HG02588 (cell line): Measurements from ENCODE around the gene S100PBP.
"Not testable (repeated sequence)": the region's sequence is repeated elsewhere in the genome, so short reads cannot be mapped to it uniquely, and the experiment has no call there.

Experiments used
- ATAC-seq: cut with Tn5 transposase; IDR thresholded peaks from one replicate; pipeline ENCODE4 v1.9.1; 2021; ENCODE audit warnings: mild to moderate bottlenecking, moderate library complexity; ENCODE audit not compliant: unreplicated experiment

Gene S100PBP

DNA sequence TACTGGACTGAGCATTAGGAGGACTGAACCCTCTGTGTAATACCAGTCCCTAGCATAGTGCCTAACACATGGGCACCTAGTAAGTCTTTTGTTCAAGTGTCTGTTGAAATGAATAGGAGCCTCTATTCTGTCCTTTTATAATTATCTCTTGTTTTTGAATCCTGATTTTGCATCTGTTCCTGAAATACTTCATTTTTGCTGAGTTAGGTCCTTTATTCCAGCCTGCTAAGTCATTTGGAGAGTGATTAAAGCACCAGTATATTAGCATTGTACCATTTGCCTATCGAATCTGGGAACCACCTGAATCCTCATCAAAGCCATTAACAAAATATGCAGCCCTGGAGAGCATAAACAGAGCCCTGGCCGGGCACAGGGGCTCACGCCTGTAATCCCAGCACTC is 32.6 kb upstream of the S100PBP start:
- no peak for ATAC-seq

DNA sequence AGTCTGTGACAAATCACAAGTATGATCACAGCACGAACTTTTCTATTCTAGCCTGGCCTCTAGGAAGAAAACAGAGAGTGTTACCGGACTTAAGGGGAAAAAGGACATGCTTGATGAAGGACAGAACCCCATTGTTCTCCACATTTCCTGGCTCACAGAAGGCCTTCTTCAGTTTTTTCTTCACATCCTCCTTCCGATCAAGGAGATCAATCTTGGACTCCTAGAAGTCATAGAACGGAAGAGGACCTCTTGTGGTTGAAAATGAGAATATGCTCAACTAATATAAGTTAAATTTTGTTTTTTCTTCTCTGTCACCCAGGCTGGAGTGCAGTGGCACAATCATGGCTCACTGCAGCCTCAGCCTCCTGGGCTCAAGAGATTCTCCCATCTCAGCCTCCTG is 30.6 kb upstream of the S100PBP start:
- ATAC-seq: no peak

DNA sequence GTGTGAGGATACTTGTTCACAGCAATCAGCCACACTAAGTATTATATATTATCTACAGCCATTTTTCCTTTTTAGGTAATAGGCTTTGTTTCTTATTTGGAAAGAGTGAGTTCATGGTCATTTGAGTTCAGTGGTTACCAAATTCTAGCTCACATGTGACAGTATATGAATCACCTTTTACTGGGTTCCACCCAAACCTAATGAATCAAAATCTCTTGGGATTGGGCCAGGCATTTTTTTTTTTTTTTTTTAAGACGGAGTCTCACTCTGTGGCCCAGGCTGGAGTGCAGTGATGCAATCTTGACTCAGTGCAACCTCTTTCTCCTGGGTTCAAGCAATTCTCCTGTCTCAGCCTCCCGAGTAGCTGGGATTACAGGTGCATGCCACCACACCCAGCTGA is 28.1 kb upstream of the S100PBP start:
- ATAC-seq: not testable (repeated sequence)

DNA sequence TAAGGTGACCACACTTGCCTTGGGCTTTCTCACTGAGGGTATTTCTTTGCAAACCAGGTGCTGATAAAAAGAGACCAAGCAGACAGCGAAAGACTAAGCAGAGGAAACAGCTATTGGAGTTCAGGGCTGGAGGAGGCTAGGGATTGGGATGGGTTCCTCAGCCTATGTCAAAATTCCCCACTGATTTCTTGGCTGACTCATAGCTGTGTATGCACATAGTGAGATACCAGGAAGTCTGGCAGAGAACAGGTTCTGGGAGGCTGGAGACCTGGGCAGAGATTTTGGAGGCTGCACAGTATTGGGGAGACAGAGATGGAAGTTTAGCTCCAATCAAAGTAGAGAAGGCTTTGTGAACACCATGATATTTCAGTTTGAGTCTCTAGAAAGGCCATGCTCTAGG is 25.6 kb upstream of the S100PBP start:
- no peak for ATAC-seq

DNA sequence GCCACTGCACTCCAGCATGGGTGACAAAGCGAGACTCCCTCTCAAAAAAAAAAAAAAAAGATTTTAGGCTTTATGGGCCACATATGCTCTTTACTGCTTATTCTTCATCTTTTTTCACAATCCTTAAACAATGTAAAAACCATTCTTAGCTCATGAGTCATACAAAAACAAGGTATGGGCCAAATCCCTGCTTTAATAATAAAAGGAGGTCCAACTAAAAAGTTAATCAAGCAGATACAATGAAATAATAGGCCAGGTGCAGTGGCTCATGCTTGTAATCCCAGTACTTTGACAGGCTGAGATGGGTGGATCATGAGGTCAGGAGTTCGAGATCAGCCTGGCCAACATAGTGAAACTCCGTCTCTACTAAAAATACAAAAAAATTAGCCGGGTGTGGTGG is 21.7 kb upstream of the S100PBP start:
- ATAC-seq: not testable (repeated sequence)

DNA sequence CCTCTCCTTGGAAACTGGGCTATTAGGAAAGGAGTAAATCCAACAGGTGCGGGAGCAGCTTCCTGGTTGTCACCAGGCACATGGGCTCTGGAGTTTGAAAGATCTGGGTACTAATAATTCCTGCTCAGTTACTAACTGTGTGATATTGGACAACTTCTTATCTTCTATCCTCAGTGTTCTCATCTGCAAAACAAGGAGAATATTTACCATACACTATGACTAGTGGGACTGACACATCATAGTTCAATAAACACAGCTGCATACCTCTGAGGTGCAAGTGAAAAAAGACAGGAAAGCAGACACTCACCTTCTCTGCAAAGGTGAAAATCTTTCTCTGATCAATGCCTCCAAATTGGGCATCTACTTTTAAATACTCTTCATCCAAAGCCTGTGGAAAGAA is 20.0 kb upstream of the S100PBP start:
- no peak for ATAC-seq

GRCh38 chr1:32798191-32798590 is 19.3 kb upstream of the S100PBP start:
- no peak for ATAC-seq

- no peak for ATAC-seq
Observed at GRCh38 chr1:32798679-32799416, 18.6 kb upstream of the S100PBP start.

- ATAC-seq: no peak
Observed at GRCh38 chr1:32801096-32801715, 16.2 kb upstream of the S100PBP start.

DNA sequence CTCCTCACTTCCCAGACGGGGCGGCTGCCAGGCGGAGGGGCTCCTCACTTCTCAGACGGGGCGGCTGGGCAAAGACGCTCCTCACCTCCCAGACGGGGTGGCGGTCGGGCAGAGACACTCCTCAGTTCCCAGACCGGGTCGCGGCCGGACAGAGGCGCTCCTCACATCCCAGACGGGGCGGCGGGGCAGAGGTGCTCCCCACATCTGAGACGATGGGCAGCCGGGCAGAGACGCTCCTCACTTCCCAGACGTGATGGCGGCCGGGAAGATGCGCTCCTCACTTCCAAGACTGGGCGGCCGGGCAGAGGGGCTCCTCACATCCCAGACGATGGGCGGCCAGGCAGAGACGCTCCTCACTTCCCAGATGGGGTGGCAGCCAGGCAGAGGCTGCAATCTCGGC is 13.0 kb upstream of the S100PBP start:
- not testable (repeated sequence) for ATAC-seq

- ATAC-seq: no peak
Observed at GRCh38 chr1:32806290-32806689, 11.2 kb upstream of the S100PBP start.

DNA sequence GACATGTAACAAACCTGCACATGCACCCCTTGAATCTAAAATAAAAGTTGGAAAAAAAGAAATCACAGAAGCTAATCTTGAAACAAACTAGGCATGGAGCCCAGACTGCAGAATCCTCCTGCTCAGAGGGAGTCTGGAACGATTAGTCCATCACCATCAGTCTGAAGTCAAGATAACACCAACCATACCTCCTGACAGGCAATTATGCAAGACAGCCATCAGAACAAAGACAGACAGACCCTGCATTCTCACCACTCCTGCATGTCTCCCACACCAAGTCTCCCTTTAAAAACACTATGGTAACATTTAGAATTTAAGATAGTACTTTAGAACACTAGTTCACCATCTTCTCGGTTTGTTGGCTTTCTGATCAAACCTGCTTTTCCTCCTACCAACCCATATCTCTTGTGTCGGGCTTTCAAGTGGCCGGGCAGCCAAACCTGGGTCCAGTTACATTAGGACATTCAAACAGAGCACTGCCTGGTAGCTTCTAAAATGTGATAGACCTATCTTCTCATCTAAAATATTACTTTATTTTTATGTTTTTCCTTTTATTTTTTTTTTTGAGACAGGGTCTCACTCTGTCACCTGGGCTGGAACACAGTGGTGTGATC is 10.4 kb upstream of the S100PBP start:
- no peak for ATAC-seq

DNA sequence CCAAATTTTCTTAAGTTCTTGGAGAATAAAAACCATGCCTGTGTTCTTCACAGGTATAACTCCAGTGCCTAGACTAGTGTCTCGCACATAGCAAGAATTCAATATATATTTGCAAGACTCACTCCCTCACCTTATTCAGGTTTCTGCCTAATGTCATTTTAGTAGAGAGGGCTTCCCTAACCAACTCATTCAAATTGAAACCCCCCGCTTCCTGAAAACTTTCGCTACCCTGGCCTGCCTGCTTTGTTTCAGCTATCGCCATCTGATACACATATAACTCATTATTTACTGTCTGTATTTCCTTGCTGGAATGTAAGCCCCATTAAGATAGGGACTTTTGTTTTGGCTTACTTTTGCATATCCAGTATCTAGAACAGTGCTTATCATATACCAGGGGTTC is 8.9 kb upstream of the S100PBP start:
- ATAC-seq: no peak

GRCh38 chr1:32810358-32810757 is 7.1 kb upstream of the S100PBP start:
- no peak for ATAC-seq

- no peak for ATAC-seq
Observed at GRCh38 chr1:32811265-32811664, 6.2 kb upstream of the S100PBP start.

- no peak for ATAC-seq
Observed at GRCh38 chr1:32811917-32812316, 5.5 kb upstream of the S100PBP start.

DNA sequence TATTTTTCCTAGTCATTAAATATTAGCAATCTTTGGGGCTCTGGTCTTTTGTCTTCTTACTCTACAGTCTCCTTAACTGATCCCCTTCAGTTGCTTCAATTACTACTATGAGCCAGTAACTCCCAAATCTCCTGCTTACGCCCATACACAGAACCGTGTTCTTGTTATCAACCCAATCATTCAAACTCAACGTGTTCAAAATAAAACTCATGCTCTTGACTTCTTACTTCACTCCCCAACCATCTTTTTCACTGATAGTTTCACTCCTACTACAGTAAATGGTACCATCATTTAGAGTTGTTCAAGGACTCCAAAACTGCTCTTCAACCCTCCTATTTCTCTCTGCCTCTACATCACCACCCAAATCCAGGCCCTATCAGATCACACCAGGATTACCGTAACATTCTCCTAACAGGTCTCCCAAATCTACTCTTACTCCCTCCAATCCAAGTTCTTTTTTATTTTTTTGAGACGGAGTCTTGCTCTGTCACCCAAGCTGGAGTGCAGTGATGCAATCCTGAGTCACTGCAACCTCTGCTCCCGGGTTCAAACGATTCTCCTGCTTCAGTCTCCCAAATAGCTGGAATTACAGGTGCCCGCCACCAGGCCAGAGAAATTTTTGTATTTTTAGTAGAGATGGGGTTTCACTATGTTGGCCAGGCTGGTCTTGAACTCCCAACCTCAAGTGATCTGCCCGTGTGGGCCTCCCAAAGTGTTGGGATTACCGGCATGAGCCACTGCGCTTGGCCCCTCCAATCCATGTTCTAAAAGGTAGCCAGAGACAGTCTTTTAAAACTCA is 3.3 kb upstream of the S100PBP start:
- ATAC-seq: no peak

DNA sequence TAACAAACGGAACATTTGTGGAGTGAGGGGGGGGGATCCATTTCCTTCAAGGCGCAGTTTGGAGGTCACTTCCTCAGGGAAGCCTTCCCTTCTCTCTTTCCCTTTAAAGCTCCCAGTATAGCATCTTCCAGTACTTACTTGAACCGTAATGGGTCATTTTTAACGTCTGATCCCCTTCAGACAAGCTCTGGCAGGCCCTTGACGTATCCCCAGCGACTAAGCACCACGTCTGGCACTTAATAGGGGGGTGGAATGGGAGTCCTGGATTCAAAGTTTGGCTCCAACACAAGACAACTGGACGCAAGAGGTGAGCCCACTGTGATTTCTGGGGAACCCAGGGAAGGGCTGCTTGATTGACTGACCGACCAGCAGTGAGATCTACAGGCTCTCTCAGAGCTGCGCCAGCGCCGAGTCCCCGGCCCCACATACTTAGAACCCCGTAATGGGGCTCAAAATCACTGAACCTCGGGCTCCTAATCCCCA is 736 bp upstream of the S100PBP start:
- ATAC-seq: peak; percentile 8

DNA sequence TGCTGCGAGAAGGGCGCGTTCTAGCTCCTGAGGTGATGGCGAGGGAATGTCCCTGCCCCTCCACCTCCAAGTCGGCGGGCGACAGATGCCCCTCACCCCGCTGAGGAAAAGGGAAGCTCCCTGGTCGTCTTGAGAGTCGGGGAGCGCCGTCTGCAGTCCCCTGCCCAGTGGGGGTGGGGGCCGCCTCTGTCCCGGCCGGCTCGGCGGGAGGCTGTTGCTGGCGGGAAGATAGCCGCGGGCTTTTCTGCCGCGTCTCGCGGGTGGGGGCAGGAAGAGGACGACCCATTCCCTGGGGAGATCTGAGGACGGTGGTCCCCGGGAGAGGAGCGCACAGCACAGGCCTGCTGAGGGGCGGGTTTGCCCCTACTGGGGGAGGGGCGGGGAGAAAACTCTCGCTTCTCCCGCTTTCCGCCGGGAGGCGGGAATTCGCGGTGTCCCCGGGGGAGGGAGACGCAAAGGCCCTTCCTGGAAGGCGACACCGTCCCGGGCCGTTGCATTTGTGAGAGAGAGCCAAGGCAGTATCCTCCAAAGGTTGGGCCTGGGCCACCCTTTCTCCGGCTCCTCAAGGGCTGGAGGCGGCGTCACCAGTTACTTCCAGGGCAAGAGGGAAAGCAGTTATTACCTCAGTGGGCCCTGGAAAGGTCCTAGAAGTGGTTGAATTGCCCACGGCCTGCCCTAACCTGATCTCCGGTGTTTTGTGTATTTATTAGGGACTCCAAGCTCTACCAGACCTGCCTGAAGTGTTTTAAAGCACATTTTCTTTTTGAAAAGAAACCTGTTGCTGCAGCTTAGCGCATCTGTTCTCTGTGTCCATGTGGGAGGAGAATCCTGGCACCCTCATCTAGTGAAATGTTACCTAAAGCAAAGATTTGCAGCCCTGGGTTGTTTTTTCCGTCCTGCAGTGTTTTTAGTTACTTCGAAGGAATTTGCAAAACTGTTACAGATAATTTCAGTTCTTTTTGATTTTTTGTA is 648 bp downstream of the S100PBP start:
- ATAC-seq: peak; percentile 19
